Panc1 (cell line): ENCODE data around the gene RFTN1. TPM values are rescaled to one million over a fixed set of nuclear protein-coding genes. Genes with fewer than 3 reads are reported as not detected.

Experiments
- ATAC-seq: fragments of 200-7000 bp; cut with Tn5 transposase; 2 replicates; pipeline ENCODE4 v1.9.1; 2020; ENCODE audit warnings: mild to moderate bottlenecking, moderate library complexity
- BruUV-seq: library from RNA; stranded (reverse); fragments of 400-500 nt; replicated peaks from 2 replicates; lab custom pipeline; 2021; lab: Mats Ljungman, UMichigan
- CTCF ChIA-PET: fragments of 300-600 bp; sonication (Branson Sonifier 250); formaldehyde crosslinking; loops from one replicate; lab custom pipeline; 2022; ENCODE audit warnings: antibody characterized with exemption; lab: Charles Lee
- POLR2A ChIA-PET: fragments of 300-600 bp; sonication (Branson Sonifier 250); formaldehyde crosslinking; loops from one replicate; lab custom pipeline; 2022; ENCODE audit warnings: antibody characterized with exemption; lab: Charles Lee
- DNase-seq: peaks from one replicate; pipeline ENCODE4 v3.0.0-alpha.2; 2010; ENCODE audit warnings: low read depth, low spot score
- H3K27ac ChIP-seq: 2 replicates; pipeline ENCODE4 v1.5.1; 2011; ENCODE audit warnings: mild to moderate bottlenecking, low read length, inconsistent platforms
- H3K27me3 ChIP-seq: fragments of 200-500 bp; sonication (Bioruptor generic); 2 replicates; pipeline ENCODE4 v1.6.0; 2014; ENCODE audit warnings: low read length, inconsistent platforms; ENCODE audit not compliant: control insufficient read depth, insufficient read depth
- H3K36me3 ChIP-seq: fragments of 200-500 bp; sonication (Bioruptor generic); 2 replicates; pipeline ENCODE4 v1.5.1; 2014; ENCODE audit warnings: inconsistent platforms, mild to moderate bottlenecking, low read length, moderate library complexity; ENCODE audit not compliant: control insufficient read depth, insufficient read depth
- H3K4me1 ChIP-seq: 2 replicates; pipeline ENCODE4 v1.5.1; 2011; ENCODE audit warnings: inconsistent platforms, mild to moderate bottlenecking, low read length, moderate library complexity; ENCODE audit not compliant: control insufficient read depth, insufficient read depth
- H3K4me3 ChIP-seq, 2 experiments: 2 replicates each; pipeline ENCODE4 v1.5.1; 2011 to 2012; ENCODE audit warnings: low read depth in 2 of 2, low read length in 2 of 2, mild to moderate bottlenecking in 2 of 2, inconsistent platforms in 1 of 2, moderate library complexity in 1 of 2
- H3K9me3 ChIP-seq: fragments of 200-500 bp; sonication (Bioruptor generic); 2 replicates; pipeline ENCODE4 v1.5.1; 2014; ENCODE audit warnings: low read depth, mild to moderate bottlenecking, inconsistent platforms, low read length, moderate library complexity; ENCODE audit not compliant: control insufficient read depth, insufficient read depth
- CTCF ChIP-seq: fragments of 450-650 bp; IDR thresholded peaks from 2 replicates; pipeline ENCODE4 v1.5.1; 2017; ENCODE audit warnings: mild to moderate bottlenecking
- POLR2AphosphoS5 ChIP-seq: IDR thresholded peaks from 2 replicates; pipeline ENCODE4 v1.6.1; 2012; ENCODE audit warnings: mild to moderate bottlenecking, low read depth, low read length, moderate library complexity
- REST ChIP-seq, 2 experiments: IDR thresholded peaks; 2 replicates each; pipeline ENCODE4 v1.6.1; 2011 to 2012; ENCODE audit warnings: low read depth in 2 of 2, control low read depth in 1 of 2, low read length in 1 of 2, mild to moderate bottlenecking in 1 of 2, moderate library complexity in 1 of 2; ENCODE audit not compliant: insufficient read depth in 1 of 2
- SIN3A ChIP-seq: IDR thresholded peaks from 2 replicates; pipeline ENCODE4 v1.6.1; 2012; ENCODE audit warnings: low read depth, mild to moderate bottlenecking, low read length, moderate library complexity, borderline replicate concordance; ENCODE audit not compliant: insufficient read depth
- TCF7L2 ChIP-seq: IDR thresholded peaks from 2 replicates; pipeline ENCODE4 v1.6.1; 2011; ENCODE audit warnings: mild to moderate bottlenecking, low read depth, low read length, inconsistent platforms
- in situ Hi-C: cut with HindIII; loops from 2 replicates; pipeline ENCODE4 v1.10.0; 2016; ENCODE audit warnings: low sequenced_read_pairs, low pct_unique_long_range_greater_than_20kb
- intact Hi-C: fragments of 100-400 bp; cut with micrococcal nuclease; formaldehyde crosslinking; loops from one replicate; pipeline ENCODE4 v1.10.0; 2022; ENCODE audit not compliant: unreplicated experiment
- total RNA-seq: library from RNA; stranded (reverse); gene quantifications from one replicate; pipeline ENCODE4 v1.2.1, GENCODE V29; 2021; ENCODE audit not compliant: unreplicated experiment

RFTN1 gene
- total RNA-seq, 1 experiment from 2014 or later = 0.90 TPM

GRCh38 chr3:16538507-16538906 lies 25.0 kb upstream of the RFTN1 start:
- no peak for DNase-seq
- Histone ChIP-seq H3K27me3 (peaks cover 6% of the 10 kb centered on the region), H3K4me1 (no peaks in the 10 kb centered on the region), H3K27ac (no peak overlapping the region), H3K9me3 (no peaks in the 10 kb centered on the region), H3K36me3 (no peaks in the 10 kb centered on the region), H3K4me3 (no peak overlapping the region)
- in situ Hi-C loops = no loop called here
- POLR2A ChIA-PET = no interaction called here
- TF ChIP-seq SIN3A = no peak
- TF ChIP-seq REST (IDR thresholded peaks at IDR 0.05; ENCODE audit: insufficient read depth in 1 of 2, low read depth in 2 of 2, low read length in 1 of 2) = no peak
- TF ChIP-seq POLR2AphosphoS5 = no peak
- TF ChIP-seq CTCF = no peak
- no peak for TF ChIP-seq TCF7L2
- ATAC-seq = no peak
- CTCF ChIA-PET = no interaction called here
- BruUV-seq = no TSS peak
- intact Hi-C loops = no loop called here

- in situ Hi-C loops (no loop called here), intact Hi-C loops (no loop called here)
- Histone ChIP-seq H3K4me3 (no peak overlapping the region), H3K9me3 (no peaks in the 10 kb centered on the region), H3K27ac (no peak overlapping the region), H3K27me3 (peaks cover 8% of the 10 kb centered on the region), H3K36me3 (no peaks in the 10 kb centered on the region), H3K4me1 (no peaks in the 10 kb centered on the region)
- no peak for TF ChIP-seq SIN3A
- no peak for TF ChIP-seq POLR2AphosphoS5
- TF ChIP-seq CTCF = no peak
- TF ChIP-seq TCF7L2 = no peak
- no peak for TF ChIP-seq REST (IDR thresholded peaks at IDR 0.05; ENCODE audit: insufficient read depth in 1 of 2, low read depth in 2 of 2, low read length in 1 of 2)
- CTCF ChIA-PET = interaction anchor here (0.6 kb wide), 1 partner anchor 117 kb away, joined by 3 read pairs; no protein-coding TSS in a partner anchor
- no peak for ATAC-seq
- BruUV-seq = no TSS peak
- DNase-seq = no peak
- POLR2A ChIA-PET = no interaction called here
Measured at GRCh38 chr3:16536996-16537395, 23.5 kb upstream of the RFTN1 start.
